ENCODE results near the gene URB2.

Gene URB2

DNA sequence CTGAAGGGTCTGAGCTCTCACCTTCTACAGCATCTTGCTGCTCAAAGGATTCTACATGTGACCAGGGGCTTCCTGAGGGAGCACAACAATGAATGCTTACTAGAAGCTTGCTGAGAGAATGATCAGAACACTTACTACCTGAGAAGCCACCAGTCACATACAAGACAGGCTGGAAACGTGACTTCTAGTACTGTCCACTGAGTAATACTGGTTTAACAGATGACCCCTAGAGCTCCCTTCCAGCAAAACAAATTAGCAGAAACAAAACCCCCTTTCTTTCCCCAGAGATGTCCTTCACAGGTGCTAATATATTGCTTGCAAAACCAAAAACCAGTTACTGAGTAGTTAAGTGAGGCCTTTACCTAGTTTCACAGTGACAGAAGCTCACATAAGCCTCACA lies 2.2 kb upstream of the URB2 start:
- TF ChIP-seq, protein P1, sequence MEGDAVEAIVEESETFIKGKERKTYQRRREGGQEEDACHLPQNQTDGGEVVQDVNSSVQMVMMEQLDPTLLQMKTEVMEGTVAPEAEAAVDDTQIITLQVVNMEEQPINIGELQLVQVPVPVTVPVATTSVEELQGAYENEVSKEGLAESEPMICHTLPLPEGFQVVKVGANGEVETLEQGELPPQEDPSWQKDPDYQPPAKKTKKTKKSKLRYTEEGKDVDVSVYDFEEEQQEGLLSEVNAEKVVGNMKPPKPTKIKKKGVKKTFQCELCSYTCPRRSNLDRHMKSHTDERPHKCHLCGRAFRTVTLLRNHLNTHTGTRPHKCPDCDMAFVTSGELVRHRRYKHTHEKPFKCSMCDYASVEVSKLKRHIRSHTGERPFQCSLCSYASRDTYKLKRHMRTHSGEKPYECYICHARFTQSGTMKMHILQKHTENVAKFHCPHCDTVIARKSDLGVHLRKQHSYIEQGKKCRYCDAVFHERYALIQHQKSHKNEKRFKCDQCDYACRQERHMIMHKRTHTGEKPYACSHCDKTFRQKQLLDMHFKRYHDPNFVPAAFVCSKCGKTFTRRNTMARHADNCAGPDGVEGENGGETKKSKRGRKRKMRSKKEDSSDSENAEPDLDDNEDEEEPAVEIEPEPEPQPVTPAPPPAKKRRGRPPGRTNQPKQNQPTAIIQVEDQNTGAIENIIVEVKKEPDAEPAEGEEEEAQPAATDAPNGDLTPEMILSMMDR (IDR thresholded peaks at IDR 0.05; ENCODE audit: borderline replicate concordance, insufficient read depth, low read depth, low read length), result no peak
- H3K4me3 ChIP-seq (ENCODE audit: low read depth, low read length), result no peak overlapping the region

DNA sequence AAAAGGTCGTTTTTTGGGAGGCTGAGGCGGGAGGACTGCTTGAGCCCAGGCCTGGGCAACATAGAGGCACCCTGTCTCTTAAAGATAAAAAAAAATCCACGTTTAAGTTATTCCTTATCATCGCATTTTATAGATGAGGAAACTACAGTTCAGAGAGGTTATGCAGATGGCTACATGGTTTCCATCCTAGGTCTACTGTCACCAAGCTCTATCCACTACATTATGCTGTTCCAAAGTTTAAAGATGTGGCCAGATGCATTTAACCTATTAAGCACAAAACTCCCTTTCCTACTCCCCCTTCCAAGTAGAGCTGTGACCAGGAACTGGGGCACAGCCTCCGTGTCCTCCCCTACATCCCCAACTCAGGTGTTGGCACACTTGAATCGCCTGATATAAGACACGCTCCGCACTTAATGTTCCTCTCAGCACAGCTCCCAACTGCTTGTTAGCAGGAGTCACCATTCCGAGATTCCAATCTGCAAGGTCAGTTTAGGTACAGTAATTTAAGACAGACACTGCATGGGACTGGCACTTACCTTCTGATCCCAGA lies 1.5 kb upstream of the URB2 start:
- TF ChIP-seq, protein P1 (IDR thresholded peaks at IDR 0.05; ENCODE audit: borderline replicate concordance, insufficient read depth, low read depth, low read length), result no peak
- H3K4me3 ChIP-seq (ENCODE audit: low read depth, low read length), result peak overlapping the region; percentile 99

DNA sequence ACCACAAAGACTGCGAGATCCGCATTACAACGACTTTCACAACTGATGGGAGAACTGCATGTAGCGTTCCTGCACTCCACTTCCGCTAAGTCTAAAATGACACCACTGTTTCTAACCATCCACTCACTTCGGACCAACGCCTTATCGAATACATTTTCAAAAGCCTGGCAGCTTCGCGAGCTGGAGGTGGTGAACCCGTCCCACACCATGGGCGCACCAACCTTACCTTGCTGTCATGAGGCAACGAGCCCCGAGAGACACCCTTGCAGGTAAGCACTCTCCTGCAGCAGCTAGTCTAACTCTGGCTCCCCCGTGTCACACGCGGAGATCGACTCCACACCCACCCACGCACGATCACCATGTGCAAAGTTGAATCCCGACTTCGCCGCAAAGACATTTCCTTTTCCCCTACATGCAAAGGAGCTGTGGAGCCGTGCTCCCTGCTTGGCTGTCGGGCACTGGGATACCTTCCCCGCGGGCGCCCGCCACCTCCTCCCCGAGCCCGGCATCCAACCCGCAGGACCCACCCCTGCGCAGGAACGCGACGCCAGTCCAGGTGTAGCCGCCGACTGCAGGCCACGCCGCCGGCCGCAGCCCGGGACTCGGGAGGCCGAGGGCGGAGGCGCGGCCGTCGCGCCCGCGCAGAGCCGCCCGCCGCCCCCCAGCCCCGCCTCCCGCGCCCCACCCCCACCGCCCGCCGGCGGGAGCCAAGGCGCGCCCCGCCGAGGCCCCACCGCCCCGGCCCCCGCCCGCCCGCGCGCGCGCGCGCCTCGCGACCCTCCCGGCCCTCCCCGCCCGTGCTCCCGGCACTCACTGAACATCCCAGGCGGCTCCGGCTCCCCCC lies 754 bp upstream of the URB2 start:
- peak overlapping the region; percentile 99 for H3K4me3 ChIP-seq (ENCODE audit: low read depth, low read length)
- TF ChIP-seq, protein P1 (IDR thresholded peaks at IDR 0.05; ENCODE audit: borderline replicate concordance, insufficient read depth, low read depth, low read length), result no peak

- H3K4me3 ChIP-seq (ENCODE audit: low read depth, low read length), result peak overlapping the region; percentile 99
- TF ChIP-seq, protein P1 (IDR thresholded peaks at IDR 0.05; ENCODE audit: borderline replicate concordance, insufficient read depth, low read depth, low read length), result no peak
Measured at GRCh38 chr1:229627003-229627402, 956 bp downstream of the URB2 start.

DNA sequence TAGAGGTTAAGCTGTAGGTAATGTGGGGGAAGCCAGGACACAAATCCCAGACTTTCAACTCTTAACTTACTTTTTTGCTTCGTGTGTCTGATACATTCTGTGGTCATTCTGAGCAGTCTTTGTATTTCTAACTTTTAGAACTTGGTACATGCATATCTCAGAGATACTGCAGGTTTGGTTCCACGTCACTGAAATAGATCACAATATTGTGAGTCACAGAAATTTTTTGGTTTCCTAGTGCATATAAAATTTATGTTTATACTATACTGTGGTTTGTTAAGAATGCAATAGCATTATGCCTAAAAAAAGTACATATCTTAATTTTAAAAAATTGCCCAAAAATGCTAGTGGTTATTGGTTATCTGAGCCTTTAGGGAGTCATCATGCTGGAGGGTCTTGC lies 3.2 kb downstream of the URB2 start:
- no peak overlapping the region for H3K4me3 ChIP-seq (ENCODE audit: low read depth, low read length)
- TF ChIP-seq, protein P1 (IDR thresholded peaks at IDR 0.05; ENCODE audit: borderline replicate concordance, insufficient read depth, low read depth, low read length), result no peak

GRCh38 chr1:229631148-229631547 lies 5.1 kb downstream of the URB2 start:
- no peak overlapping the region for H3K4me3 ChIP-seq (ENCODE audit: low read depth, low read length)
- TF ChIP-seq, protein P1 (IDR thresholded peaks at IDR 0.05; ENCODE audit: borderline replicate concordance, insufficient read depth, low read depth, low read length), result no peak

GRCh38 chr1:229631966-229632365 lies 5.9 kb downstream of the URB2 start:
- TF ChIP-seq, protein P1 (IDR thresholded peaks at IDR 0.05; ENCODE audit: borderline replicate concordance, insufficient read depth, low read depth, low read length), result no peak
- H3K4me3 ChIP-seq (ENCODE audit: low read depth, low read length), result no peak overlapping the region

Measured in GM12875 (cell line).